T-helper 2 cell treated with Interferon-gamma antibody and Interleukin-4, amounts not matched to agents 5 μg/mL and 100 μg/mL, for 36 hours (primary cell): ENCODE results near the gene MST1.

Experiments used
- DNase-seq: peaks from one replicate; pipeline ENCODE4 v3.0.0; 2021; ENCODE audit warnings: low spot score
- H3K27ac Mint-ChIP-seq: one replicate; pipeline ENCODE4 v1.8.0; 2021; ENCODE audit warnings: mild to moderate bottlenecking, mixed read lengths
- H3K27me3 Mint-ChIP-seq: one replicate; pipeline ENCODE4 v1.8.0; 2021; ENCODE audit warnings: low read depth, mixed read lengths
- H3K36me3 Mint-ChIP-seq: one replicate; pipeline ENCODE4 v1.8.0; 2021; ENCODE audit warnings: low read depth, mixed read lengths
- H3K4me1 Mint-ChIP-seq: one replicate; pipeline ENCODE4 v1.8.0; 2021; ENCODE audit warnings: low read depth, mixed read lengths
- H3K4me3 Mint-ChIP-seq: one replicate; pipeline ENCODE4 v1.8.0; 2022; ENCODE audit warnings: mild to moderate bottlenecking, moderate library complexity, mixed read lengths
- H3K9me3 Mint-ChIP-seq: one replicate; pipeline ENCODE4 v1.8.0; 2021; ENCODE audit warnings: mixed read lengths

The MST1 gene

DNA sequence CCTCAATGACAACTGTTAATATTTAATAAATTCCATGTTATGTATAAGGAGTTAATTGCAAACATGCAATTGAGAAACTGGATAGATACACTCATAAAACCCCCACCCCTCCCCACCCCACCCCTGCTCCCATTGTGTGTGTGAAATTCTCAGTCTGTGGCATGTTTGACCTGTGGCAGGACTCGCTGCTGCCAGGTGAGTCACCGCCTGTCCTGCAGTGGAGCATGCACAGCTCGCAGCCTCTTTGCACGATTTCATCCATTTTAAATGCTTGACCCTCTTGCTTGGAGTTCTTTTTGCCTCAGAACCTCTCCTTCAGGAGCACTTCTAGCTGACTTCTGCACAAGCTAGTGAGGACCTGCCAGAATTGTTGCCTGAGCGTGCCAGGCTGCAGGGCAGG is 20.4 kb downstream of the MST1 start:
- Mint-ChIP-seq H3K9me3 (no peaks in the 10 kb centered on the region), H3K4me1 (peaks cover 10% of the 10 kb centered on the region), H3K27me3 (no peaks in the 10 kb centered on the region), H3K4me3 (no peak overlapping the region), H3K27ac (no peak overlapping the region), H3K36me3 (no peaks in the 10 kb centered on the region)
- no peak for DNase-seq

DNA sequence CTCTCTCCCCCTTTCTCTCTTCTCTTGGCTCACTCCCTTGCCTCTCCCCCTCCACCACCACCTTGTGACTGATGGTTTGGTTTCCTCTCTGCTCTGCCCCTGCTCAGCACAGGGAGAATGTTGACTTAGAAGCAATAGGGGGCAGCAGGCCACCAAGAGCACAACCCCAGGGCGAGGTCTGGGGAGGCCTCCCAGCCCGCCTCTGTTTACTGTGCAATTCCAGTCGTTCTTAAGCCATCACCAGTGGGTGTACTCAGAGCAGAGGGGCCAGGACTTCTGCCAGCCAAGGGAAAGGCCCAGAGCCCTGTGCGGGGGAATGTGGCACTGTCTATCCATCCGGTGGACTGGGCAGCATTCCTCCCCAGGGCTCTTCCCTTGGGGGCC is 20.9 kb downstream of the MST1 start:
- Mint-ChIP-seq H3K4me3 (no peak overlapping the region), H3K27me3 (no peaks in the 10 kb centered on the region), H3K9me3 (no peaks in the 10 kb centered on the region), H3K36me3 (no peaks in the 10 kb centered on the region), H3K4me1 (peaks cover 10% of the 10 kb centered on the region), H3K27ac (no peak overlapping the region)
- DNase-seq = no peak

DNA sequence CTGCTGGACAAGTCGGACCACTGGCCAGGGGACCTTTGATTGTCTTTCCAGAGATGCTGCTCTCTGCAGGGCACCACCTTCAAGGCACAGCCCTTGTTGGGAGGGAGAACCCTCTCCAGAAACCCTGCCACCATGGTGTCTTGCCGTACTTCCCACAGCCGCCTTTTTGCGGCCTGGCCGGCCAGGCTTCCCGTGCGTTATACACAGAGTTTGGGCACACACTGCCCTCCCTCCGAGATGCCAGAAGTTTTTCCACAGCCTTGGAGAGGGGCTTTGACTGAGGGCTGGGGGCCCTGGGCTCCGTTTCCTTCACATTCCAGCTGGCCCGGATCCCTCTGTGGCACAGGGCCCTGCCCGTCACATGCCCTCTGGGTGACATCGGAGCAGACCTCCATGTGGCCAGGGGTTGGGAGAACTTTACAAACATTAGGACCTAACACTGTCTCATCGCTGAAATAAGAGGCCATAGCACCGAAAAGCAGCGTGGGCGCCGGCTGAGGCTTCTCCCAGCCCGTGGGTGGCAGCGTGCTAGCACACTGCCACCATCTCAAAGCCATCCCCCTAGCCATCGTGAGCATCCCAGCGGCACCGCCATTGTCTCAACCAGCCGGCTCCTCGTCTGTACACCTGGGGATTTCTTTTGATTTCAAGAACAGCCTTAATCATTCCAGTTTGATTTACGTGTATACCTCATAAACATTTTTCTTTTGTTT is 21.4 kb downstream of the MST1 start:
- Mint-ChIP-seq H3K27ac (no peak overlapping the region), H3K27me3 (no peaks in the 10 kb centered on the region), H3K36me3 (no peaks in the 10 kb centered on the region), H3K9me3 (no peaks in the 10 kb centered on the region), H3K4me3 (no peak overlapping the region), H3K4me1 (peaks cover 7% of the 10 kb centered on the region)
- no peak for DNase-seq

DNA sequence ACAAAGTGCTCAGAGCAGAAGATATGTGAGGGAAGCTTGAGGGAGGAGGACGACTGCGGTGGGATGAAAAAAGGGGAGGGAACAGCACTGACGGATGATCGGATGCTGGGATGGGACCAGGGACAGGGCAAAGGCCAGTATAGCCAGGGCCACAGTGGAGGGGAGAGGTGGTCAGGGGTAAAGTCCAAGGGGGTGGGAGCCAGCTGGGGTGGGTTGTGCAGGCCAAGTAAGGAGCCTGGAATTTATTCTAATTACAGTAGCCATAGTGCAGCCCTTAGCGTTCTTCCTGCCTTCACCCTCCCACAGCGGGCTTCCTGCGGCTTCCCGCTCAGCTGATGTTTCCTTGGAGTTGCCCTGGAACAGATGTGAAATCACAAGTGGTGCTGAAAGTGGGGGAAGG is 22.7 kb downstream of the MST1 start:
- Mint-ChIP-seq H3K9me3 (no peaks in the 10 kb centered on the region), H3K36me3 (no peaks in the 10 kb centered on the region), H3K27ac (no peak overlapping the region), H3K4me1 (peaks cover 2% of the 10 kb centered on the region), H3K4me3 (no peak overlapping the region), H3K27me3 (no peaks in the 10 kb centered on the region)
- no peak for DNase-seq

DNA sequence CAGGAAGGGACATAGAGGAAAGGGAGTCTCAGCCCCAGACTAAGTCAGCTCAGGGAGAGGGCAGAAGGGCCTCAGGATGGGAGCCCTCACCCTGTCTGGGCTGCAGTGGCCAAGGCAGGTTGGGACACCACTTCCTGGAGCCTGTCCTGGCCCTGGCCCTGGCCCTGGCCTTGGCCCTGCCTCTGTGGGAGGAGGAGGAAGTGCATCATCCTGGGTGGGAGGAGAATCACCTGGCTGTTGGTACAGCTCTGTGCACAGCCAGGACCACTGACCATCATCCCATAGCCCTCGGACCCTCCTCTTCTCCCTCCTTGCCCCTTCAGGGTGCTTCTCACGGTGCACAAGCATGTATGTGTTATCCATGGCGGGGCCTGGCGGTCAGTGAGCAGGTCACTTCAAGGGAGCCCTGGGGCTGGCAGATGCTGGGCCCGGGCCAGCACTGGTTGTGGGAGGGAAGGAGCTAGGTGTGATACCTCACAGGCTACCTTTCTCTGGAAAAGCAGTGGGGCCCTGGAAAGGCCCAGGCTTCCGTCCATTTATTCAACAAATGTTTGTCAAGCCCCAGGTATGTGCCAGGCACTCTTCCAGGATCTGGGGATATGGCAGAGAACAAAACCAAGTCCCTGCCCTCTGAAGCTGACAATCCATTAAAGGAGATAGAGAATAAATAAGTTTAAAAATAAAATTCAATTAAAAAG is 23.3 kb downstream of the MST1 start:
- DNase-seq = no peak
- Mint-ChIP-seq H3K4me3 (no peak overlapping the region), H3K27me3 (no peaks in the 10 kb centered on the region), H3K4me1 (peaks cover 2% of the 10 kb centered on the region), H3K36me3 (no peaks in the 10 kb centered on the region), H3K9me3 (no peaks in the 10 kb centered on the region), H3K27ac (no peak overlapping the region)

DNA sequence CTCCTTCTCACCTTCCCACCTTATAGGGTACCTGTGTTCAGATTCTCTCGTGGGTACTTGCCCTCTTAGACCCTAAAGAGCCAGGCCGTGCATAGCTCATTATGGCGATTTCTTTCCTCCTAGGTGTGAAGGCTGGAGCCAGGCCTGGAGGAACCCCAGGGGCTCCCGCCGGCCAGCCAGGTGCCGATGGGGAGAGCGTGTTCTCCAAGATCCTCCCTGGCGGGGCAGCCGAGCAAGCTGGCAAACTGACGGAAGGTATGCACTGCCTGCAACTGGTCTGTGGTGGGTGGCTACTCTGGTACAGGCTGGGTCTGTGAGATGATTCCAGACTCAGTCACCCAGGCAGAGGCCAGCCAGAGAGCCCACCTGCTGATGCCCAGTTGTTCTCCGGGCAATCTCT is 25.0 kb downstream of the MST1 start:
- Mint-ChIP-seq H3K27me3 (no peaks in the 10 kb centered on the region), H3K4me3 (no peak overlapping the region), H3K4me1 (peaks cover 2% of the 10 kb centered on the region), H3K36me3 (no peaks in the 10 kb centered on the region), H3K9me3 (no peaks in the 10 kb centered on the region), H3K27ac (no peak overlapping the region)
- DNase-seq = no peak

DNA sequence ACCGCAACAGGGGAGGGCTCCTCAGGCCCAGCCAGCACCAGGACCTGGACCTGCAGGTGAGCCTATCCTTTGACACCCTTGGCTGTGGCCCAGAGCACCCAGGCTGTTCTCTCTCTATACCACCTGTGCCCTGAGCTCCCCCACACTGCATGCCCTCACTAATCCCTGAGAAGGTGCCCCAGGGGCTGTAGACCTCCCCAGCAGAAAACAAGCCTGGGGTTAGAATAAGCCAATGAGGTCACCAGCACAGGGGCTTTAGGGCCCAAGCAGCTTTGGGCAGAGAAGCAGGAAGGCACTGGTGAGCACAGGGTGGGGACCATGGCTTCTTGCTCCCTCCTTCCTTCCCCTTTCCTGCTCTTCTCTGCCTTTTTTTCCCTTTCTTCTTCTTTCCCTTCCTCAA is 25.4 kb downstream of the MST1 start:
- Mint-ChIP-seq H3K36me3 (no peaks in the 10 kb centered on the region), H3K9me3 (no peaks in the 10 kb centered on the region), H3K4me3 (no peak overlapping the region), H3K27ac (no peak overlapping the region), H3K4me1 (peaks cover 2% of the 10 kb centered on the region), H3K27me3 (no peaks in the 10 kb centered on the region)
- DNase-seq = no peak

DNA sequence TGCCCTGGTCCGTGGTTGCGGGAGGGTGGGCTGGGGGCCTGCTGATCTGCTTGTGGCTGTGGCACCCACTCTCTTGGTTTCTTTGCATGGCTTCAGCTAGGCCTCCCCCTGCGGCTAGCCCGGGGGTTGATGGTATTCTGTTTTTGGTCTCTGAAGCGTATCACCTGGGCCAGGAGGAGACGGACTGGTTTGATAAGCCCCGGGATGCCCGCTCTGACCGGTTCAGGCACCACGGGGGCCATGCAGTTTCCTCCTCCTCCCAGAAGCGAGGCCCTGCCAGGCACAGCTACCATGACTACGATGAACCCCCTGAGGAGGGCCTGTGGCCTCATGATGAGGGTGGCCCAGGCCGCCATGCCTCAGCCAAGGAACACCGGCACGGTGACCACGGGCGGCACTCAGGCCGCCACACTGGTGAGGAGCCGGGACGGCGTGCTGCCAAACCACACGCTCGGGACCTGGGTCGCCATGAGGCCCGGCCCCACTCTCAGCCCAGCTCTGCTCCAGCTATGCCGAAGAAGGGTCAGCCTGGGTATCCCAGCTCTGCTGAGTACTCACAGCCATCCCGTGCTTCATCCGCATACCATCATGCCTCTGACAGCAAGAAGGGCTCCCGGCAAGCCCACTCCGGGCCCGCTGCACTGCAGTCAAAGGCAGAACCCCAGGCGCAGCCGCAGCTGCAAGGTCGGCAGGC is 26.4 kb downstream of the MST1 start:
- DNase-seq = no peak
- Mint-ChIP-seq H3K27me3 (no peaks in the 10 kb centered on the region), H3K27ac (no peak overlapping the region), H3K36me3 (no peaks in the 10 kb centered on the region), H3K4me1 (peaks cover 2% of the 10 kb centered on the region), H3K9me3 (no peaks in the 10 kb centered on the region), H3K4me3 (no peak overlapping the region)

DNA sequence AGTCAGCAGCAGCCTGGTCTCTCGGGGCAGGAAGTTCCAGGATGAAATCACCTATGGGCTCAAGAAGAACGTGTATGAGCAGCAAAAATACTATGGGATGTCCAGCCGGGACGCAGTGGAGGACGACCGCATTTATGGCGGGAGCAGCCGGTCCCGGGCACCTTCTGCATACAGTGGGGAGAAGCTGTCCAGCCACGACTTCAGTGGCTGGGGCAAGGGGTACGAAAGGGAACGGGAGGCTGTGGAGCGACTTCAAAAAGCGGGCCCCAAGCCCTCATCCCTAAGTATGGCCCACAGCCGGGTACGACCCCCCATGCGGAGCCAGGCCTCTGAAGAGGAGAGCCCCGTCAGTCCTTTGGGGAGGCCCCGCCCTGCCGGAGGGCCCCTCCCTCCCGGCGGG is 27.3 kb downstream of the MST1 start:
- Mint-ChIP-seq H3K4me3 (no peak overlapping the region), H3K27me3 (no peaks in the 10 kb centered on the region), H3K27ac (no peak overlapping the region), H3K36me3 (no peaks in the 10 kb centered on the region), H3K9me3 (no peaks in the 10 kb centered on the region), H3K4me1 (peaks cover 2% of the 10 kb centered on the region)
- no peak for DNase-seq

DNA sequence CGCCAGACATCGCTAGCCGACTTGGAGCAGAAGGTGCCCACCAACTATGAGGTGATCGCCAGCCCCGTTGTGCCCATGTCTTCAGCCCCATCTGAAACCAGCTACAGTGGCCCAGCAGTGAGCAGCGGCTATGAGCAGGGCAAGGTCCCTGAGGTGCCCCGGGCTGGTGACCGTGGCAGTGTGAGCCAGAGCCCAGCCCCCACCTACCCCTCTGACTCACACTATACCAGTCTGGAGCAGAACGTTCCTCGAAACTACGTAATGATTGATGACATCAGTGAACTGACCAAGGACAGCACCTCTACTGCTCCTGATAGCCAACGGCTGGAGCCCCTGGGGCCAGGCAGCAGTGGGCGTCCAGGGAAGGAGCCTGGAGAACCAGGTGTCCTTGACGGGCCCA is 28.0 kb downstream of the MST1 start:
- H3K9me3 Mint-ChIP-seq = no peaks in the 10 kb centered on the region
- no peak overlapping the region for H3K4me3 Mint-ChIP-seq
- no peak for DNase-seq
- no peak overlapping the region for H3K27ac Mint-ChIP-seq
- H3K36me3 Mint-ChIP-seq = no peaks in the 10 kb centered on the region
- peaks cover 2% of the 10 kb centered on the region for H3K4me1 Mint-ChIP-seq
- H3K27me3 Mint-ChIP-seq = no peaks in the 10 kb centered on the region

DNA sequence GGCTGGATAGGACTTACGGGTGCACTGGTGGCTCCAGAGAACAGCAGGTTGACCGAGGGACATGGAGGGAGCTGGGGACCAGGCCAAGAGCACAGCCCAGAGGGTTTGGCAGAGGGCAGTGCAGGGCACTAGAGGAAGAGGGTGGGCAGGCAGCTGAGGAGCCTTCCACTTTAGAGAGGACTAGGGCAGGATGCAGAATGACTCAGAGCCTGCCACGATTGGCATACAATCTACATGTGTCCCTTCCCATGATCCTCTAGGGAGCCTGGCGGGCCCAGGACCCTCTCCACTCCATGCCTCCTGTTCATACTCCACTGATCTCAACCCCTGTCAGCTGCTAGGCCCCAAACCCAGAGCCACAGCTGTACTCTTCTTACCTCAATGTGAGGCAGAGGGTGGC is 29.5 kb downstream of the MST1 start:
- H3K4me1 Mint-ChIP-seq = no peaks in the 10 kb centered on the region
- H3K9me3 Mint-ChIP-seq = no peaks in the 10 kb centered on the region
- H3K4me3 Mint-ChIP-seq = no peak overlapping the region
- H3K27ac Mint-ChIP-seq = no peak overlapping the region
- no peak for DNase-seq
- no peaks in the 10 kb centered on the region for H3K27me3 Mint-ChIP-seq
- no peaks in the 10 kb centered on the region for H3K36me3 Mint-ChIP-seq

DNA sequence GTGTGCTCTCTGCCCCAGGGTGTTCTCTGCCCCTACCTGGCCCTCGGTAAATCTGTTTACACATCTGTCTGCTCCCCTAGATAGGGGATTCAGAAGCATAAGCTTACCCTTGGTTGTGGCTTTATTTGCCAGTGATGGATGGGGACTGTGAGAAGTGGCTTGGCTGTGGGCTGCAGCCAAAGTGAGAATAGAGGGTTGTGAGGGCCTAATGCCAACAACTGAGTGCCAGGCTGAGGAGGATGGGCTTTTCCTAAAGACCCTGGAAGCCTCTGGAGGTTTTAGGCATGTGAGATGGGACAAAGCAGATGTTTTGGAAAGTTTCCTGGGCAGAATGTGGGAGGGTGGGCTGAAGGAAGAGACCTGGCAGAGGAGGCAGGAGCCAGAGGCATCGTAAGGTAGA is 30.6 kb downstream of the MST1 start:
- Mint-ChIP-seq H3K9me3 (no peaks in the 10 kb centered on the region), H3K36me3 (no peaks in the 10 kb centered on the region), H3K27me3 (no peaks in the 10 kb centered on the region), H3K27ac (no peak overlapping the region), H3K4me3 (no peak overlapping the region), H3K4me1 (no peaks in the 10 kb centered on the region)
- DNase-seq = no peak

DNA sequence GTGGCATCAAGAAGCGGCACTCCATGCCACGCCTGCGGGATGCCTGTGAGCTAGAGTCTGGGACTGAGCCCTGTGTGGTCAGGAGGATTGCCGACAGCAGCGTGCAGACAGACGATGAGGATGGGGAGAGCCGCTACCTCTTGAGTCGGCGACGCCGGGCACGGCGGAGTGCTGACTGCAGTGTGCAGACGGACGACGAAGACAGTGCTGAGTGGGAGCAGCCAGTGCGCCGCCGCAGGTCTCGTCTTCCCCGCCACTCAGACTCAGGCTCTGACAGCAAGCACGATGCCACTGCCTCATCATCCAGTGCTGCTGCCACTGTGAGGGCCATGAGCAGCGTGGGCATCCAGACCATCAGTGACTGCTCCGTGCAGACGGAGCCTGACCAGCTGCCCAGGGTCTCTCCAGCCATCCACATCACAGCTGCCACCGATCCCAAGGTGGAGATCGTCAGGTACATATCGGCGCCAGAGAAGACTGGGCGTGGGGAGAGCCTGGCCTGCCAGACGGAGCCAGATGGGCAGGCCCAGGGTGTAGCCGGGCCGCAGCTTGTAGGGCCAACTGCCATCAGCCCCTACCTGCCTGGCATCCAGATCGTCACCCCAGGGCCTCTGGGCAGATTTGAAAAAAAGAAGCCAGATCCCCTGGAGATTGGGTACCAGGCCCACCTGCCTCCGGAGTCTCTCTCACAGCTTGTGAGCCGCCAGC is 31.9 kb downstream of the MST1 start:
- H3K4me3 Mint-ChIP-seq = no peak overlapping the region
- no peaks in the 10 kb centered on the region for H3K9me3 Mint-ChIP-seq
- H3K4me1 Mint-ChIP-seq = no peaks in the 10 kb centered on the region
- no peaks in the 10 kb centered on the region for H3K36me3 Mint-ChIP-seq
- H3K27me3 Mint-ChIP-seq = no peaks in the 10 kb centered on the region
- DNase-seq = no peak
- H3K27ac Mint-ChIP-seq = no peak overlapping the region

DNA sequence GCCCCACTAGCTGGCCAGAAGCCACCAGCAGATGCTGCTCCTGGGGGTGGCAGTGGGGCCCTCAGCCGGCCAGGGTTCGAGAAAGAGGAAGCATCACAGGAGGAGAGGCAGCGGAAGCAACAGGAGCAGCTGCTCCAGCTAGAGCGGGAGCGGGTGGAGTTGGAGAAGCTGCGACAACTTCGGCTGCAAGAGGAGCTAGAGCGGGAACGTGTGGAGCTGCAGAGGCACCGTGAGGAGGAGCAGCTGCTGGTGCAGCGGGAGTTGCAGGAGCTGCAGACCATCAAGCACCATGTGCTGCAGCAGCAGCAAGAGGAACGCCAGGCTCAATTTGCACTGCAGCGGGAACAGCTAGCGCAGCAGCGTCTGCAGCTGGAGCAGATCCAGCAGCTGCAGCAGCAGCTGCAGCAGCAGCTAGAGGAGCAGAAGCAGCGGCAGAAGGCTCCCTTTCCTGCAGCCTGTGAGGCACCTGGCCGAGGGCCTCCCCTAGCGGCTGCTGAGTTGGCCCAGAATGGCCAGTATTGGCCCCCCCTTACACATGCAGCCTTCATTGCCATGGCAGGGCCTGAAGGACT is 32.6 kb downstream of the MST1 start:
- no peaks in the 10 kb centered on the region for H3K9me3 Mint-ChIP-seq

More for the DNA sequence above, 32.6 kb downstream of the MST1 start:
- Mint-ChIP-seq H3K4me3 (no peak overlapping the region), H3K27ac (no peak overlapping the region), H3K4me1 (no peaks in the 10 kb centered on the region), H3K27me3 (no peaks in the 10 kb centered on the region), H3K36me3 (no peaks in the 10 kb centered on the region)
- DNase-seq = no peak
